ENCODE results near the gene PRKAG2. TPM values are rescaled to one million over a fixed set of nuclear protein-coding genes. Genes with fewer than 3 reads are reported as not detected.

Gene PRKAG2
- total and polyA plus RNA-seq, 4 donors: 3.6 to 25.1 (median 16.8) TPM

DNA sequence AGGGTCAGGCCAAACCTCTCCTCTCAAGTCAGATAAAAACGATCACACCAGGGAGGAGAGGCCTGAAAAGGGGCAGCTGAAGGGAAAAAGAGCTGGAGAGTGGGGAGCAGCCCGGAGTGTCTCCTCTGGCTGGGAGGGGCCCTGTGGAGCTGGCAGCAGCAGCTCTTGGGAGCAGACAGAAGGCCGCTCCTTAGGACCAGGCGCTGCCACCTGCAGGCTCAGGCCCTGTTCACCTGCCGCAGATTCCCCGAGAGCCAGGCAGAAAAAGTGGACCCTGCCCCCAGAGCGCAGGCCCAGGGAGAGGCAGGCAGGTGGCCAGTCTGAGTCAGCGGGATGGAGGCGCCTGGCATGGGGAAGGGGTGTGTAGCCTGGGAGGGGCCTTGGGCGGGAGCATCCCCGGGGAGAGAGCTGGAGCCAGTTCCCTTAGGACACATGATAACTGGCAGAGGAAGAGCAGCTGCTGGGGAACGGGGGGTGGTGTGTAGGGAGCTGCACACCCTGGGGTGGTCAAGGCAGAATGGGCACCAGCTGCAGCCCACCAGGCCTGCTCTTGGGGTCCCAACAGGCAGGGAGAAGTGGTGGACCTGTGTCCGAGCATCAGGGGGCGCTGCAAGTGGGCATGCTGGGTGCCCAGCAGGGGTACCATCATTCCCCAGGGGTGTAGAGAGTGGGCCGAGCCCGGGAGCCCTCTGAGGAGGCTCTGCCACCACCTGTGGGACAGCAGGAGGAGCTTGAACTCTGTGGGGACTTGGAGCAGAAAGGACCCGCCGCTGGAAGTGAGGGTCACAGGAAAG is 180.0 kb downstream of the PRKAG2 start (continued):
- TF ChIP-seq, protein P1, sequence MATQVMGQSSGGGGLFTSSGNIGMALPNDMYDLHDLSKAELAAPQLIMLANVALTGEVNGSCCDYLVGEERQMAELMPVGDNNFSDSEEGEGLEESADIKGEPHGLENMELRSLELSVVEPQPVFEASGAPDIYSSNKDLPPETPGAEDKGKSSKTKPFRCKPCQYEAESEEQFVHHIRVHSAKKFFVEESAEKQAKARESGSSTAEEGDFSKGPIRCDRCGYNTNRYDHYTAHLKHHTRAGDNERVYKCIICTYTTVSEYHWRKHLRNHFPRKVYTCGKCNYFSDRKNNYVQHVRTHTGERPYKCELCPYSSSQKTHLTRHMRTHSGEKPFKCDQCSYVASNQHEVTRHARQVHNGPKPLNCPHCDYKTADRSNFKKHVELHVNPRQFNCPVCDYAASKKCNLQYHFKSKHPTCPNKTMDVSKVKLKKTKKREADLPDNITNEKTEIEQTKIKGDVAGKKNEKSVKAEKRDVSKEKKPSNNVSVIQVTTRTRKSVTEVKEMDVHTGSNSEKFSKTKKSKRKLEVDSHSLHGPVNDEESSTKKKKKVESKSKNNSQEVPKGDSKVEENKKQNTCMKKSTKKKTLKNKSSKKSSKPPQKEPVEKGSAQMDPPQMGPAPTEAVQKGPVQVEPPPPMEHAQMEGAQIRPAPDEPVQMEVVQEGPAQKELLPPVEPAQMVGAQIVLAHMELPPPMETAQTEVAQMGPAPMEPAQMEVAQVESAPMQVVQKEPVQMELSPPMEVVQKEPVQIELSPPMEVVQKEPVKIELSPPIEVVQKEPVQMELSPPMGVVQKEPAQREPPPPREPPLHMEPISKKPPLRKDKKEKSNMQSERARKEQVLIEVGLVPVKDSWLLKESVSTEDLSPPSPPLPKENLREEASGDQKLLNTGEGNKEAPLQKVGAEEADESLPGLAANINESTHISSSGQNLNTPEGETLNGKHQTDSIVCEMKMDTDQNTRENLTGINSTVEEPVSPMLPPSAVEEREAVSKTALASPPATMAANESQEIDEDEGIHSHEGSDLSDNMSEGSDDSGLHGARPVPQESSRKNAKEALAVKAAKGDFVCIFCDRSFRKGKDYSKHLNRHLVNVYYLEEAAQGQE (IDR thresholded peaks at IDR 0.05): peak; percentile 30
- TF ChIP-seq ZBTB33 (IDR thresholded peaks at IDR 0.05) (peak; percentile 20), JUND (IDR thresholded peaks at IDR 0.05) (peak; percentile 14 to 89), YY1 (IDR thresholded peaks at IDR 0.05) (peak; percentile 42), SP1 (IDR thresholded peaks at IDR 0.05) (peak; percentile 82), RAD21 (IDR thresholded peaks at IDR 0.05) (peak; percentile 67 to 70), EGR1 (IDR thresholded peaks at IDR 0.05; ENCODE audit: low read depth in 2 of 2) (no peak), HNF4A (conservative IDR thresholded peaks at IDR 0.05) (peak; percentile 90 to 95)
- TF ChIP-seq, protein P2, sequence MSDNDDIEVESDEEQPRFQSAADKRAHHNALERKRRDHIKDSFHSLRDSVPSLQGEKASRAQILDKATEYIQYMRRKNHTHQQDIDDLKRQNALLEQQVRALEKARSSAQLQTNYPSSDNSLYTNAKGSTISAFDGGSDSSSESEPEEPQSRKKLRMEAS (IDR thresholded peaks at IDR 0.05): peak; percentile 73

GRCh38 chr7:151695951-151696541 is 180.9 kb downstream of the PRKAG2 start:
- Histone ChIP-seq H3K27me3 (ENCODE audit: control insufficient read depth in 4 of 4, insufficient read depth in 4 of 4, low read length in 3 of 4) (no peaks in the 10 kb centered on the region), H3K27ac (ENCODE audit: low read depth in 1 of 2, low read length in 2 of 2) (peak overlapping the region; percentile 58 to 81), H3K9me3 (ENCODE audit: control insufficient read depth in 4 of 4, low read length in 3 of 4) (no peaks in the 10 kb centered on the region), H3K9ac (ENCODE audit: low read depth in 1 of 2, low read length in 2 of 2) (peak overlapping the region in 1 of 2 donors; percentile 24), H3K36me3 (ENCODE audit: control insufficient read depth in 4 of 4, insufficient read depth in 3 of 4, low read depth in 1 of 4, low read length in 3 of 4) (no peaks in the 10 kb centered on the region), H3K4me1 (ENCODE audit: control insufficient read depth in 4 of 4, insufficient read depth in 4 of 4, low read length in 3 of 4) (peaks cover 15 to 31% (median 26%) of the 10 kb centered on the region in 4 donors), H3K4me3 (ENCODE audit: low read depth in 1 of 3, low read length in 3 of 3) (no peak overlapping the region)
- no peak for TF ChIP-seq SP1 (IDR thresholded peaks at IDR 0.05)
- no peak for TF ChIP-seq RXRA (IDR thresholded peaks at IDR 0.05)
- TF ChIP-seq ZBTB33 (IDR thresholded peaks at IDR 0.05): no peak
- TF ChIP-seq RAD21 (IDR thresholded peaks at IDR 0.05): no peak
- TF ChIP-seq HNF4G (IDR thresholded peaks at IDR 0.05): no peak
- TF ChIP-seq, protein P1 (IDR thresholded peaks at IDR 0.05): no peak
- TF ChIP-seq ATF3 (IDR thresholded peaks at IDR 0.05): no peak
- TF ChIP-seq NR2F2 (IDR thresholded peaks at IDR 0.05): no peak
- DNase-seq (ENCODE audit: low spot score): no peak
- WGBS: 84% methylated on average over 24 of the region's 24 CpGs
